Neural progenitor cell (in vitro differentiated cells): ENCODE results near the gene VWA5B1. TPM values are rescaled to one million over a fixed set of nuclear protein-coding genes. Genes with fewer than 3 reads are reported as not detected.

Source experiments
- DNase-seq: peaks from one replicate; pipeline ENCODE4 v3.0.0-alpha.2; 2016; ENCODE audit warnings: low spot score
- H2AFZ ChIP-seq: fragments of 200-600 bp; sonication (generic); replicated peaks from 2 replicates; pipeline ENCODE4 v1.6.1; 2016; ENCODE audit warnings: antibody characterized with exemption
- H3F3A ChIP-seq: fragments of 200-600 bp; sonication (generic); 2 replicates; pipeline ENCODE4 v1.6.1; 2016; ENCODE audit warnings: antibody characterized with exemption, low read depth
- H3K27ac ChIP-seq: fragments of 200-600 bp; sonication (generic); 2 replicates; pipeline ENCODE4 v1.5.1; 2016; ENCODE audit warnings: mild to moderate bottlenecking
- H3K27me3 ChIP-seq: fragments of 200-600 bp; sonication (generic); 2 replicates; pipeline ENCODE4 v1.6.1; 2016; ENCODE audit warnings: mild to moderate bottlenecking, moderate library complexity
- H3K36me3 ChIP-seq: fragments of 200-600 bp; sonication (generic); 2 replicates; pipeline ENCODE4 v1.5.1; 2016
- H3K4me1 ChIP-seq: fragments of 200-600 bp; sonication (generic); 2 replicates; pipeline ENCODE4 v1.6.1; 2016; ENCODE audit warnings: mixed run types
- H3K4me2 ChIP-seq: fragments of 200-600 bp; sonication (generic); 2 replicates; pipeline ENCODE4 v1.6.1; 2016
- H3K4me3 ChIP-seq: fragments of 200-600 bp; sonication (generic); 2 replicates; pipeline ENCODE4 v1.5.1; 2016
- H3K79me2 ChIP-seq: fragments of 200-600 bp; sonication (generic); 2 replicates; pipeline ENCODE4 v1.6.1; 2016; ENCODE audit warnings: low read depth
- H3K9ac ChIP-seq: fragments of 200-600 bp; sonication (generic); 2 replicates; pipeline ENCODE4 v1.6.1; 2016
- H3K9me3 ChIP-seq: fragments of 200-600 bp; sonication (generic); 2 replicates; pipeline ENCODE4 v1.5.1; 2016; ENCODE audit warnings: low read depth
- H4K20me1 ChIP-seq: fragments of 200-600 bp; sonication (generic); 2 replicates; pipeline ENCODE4 v1.6.1; 2016; ENCODE audit warnings: low read depth
- H3K27ac Mint-ChIP-seq: 3 replicates; pipeline ENCODE4 v1.8.0; 2021; ENCODE audit warnings: mixed read lengths
- H3K27me3 Mint-ChIP-seq: 2 replicates; pipeline ENCODE4 v1.8.0; 2022; ENCODE audit warnings: low read depth, mild to moderate bottlenecking, inconsistent platforms, moderate library complexity, mixed read lengths; ENCODE audit not compliant: insufficient read depth
- H3K36me3 Mint-ChIP-seq: 3 replicates; pipeline ENCODE4 v1.8.0; 2021; ENCODE audit warnings: mixed read lengths
- H3K4me1 Mint-ChIP-seq: 3 replicates; pipeline ENCODE4 v1.8.0; 2021; ENCODE audit warnings: mixed read lengths
- H3K4me3 Mint-ChIP-seq: 3 replicates; pipeline ENCODE4 v1.8.0; 2021; ENCODE audit warnings: mild to moderate bottlenecking, moderate library complexity, mixed read lengths
- H3K9me3 Mint-ChIP-seq: 3 replicates; pipeline ENCODE4 v1.8.0; 2020; ENCODE audit warnings: mixed read lengths
- CTCF ChIP-seq: fragments of 200-600 bp; sonication (generic); IDR thresholded peaks from 2 replicates; pipeline ENCODE4 v1.5.1; 2017; ENCODE audit warnings: antibody characterized with exemption, mild to moderate bottlenecking
- EZH2 ChIP-seq: fragments of 200-600 bp; sonication (generic); IDR thresholded peaks from 2 replicates; pipeline ENCODE4 v1.6.1; 2017; ENCODE audit warnings: antibody characterized with exemption, mild to moderate bottlenecking, moderate library complexity
- EZH2phosphoT487 ChIP-seq: fragments of 200-600 bp; sonication (generic); IDR thresholded peaks from 2 replicates; pipeline ENCODE4 v1.6.1; 2017; ENCODE audit warnings: antibody characterized with exemption
- total RNA-seq: library from RNA; depleted of rRNA; stranded (reverse); fragments of >200 nt; gene quantifications from 2 replicates; pipeline ENCODE4 v1.2.3, GENCODE V29; 2015; ENCODE audit warnings: low replicate concordance

The VWA5B1 gene
- total RNA-seq, 1 donor from 2014 or later, result not detected

- Mint-ChIP-seq H3K9me3 (peaks cover 7% of the 10 kb centered on the region), H3K27ac (no peak overlapping the region), H3K36me3 (peaks cover 2% of the 10 kb centered on the region), H3K4me3 (no peak overlapping the region), H3K4me1 (no peaks in the 10 kb centered on the region), H3K27me3 (peaks cover 10% of the 10 kb centered on the region)
- Histone ChIP-seq H3K4me2 (no peak overlapping the region), H3K4me1 (peaks cover 6% of the 10 kb centered on the region), H2AFZ (no peak overlapping the region), H3F3A (no peaks in the 10 kb centered on the region), H3K36me3 (no peaks in the 10 kb centered on the region), H3K9ac (no peak overlapping the region), H3K27me3 (no peaks in the 10 kb centered on the region), H3K27ac (no peak overlapping the region), H3K4me3 (no peak overlapping the region), H3K79me2 (no peaks in the 10 kb centered on the region), H3K9me3 (no peaks in the 10 kb centered on the region), H4K20me1 (no peaks in the 10 kb centered on the region)
- TF ChIP-seq CTCF (no peak), EZH2phosphoT487 (no peak), EZH2 (no peak)
- no peak for DNase-seq
These were observed 58.9 kb downstream of the VWA5B1 start for GRCh38 chr1:20349561-20349960.

GRCh38 chr1:20349971-20350370 is 59.3 kb downstream of the VWA5B1 start:
- no peak for TF ChIP-seq EZH2phosphoT487
- no peak for TF ChIP-seq CTCF
- no peak for TF ChIP-seq EZH2
- Histone ChIP-seq H3K36me3 (no peaks in the 10 kb centered on the region), H3K27ac (no peak overlapping the region), H3K9ac (no peak overlapping the region), H3K4me2 (no peak overlapping the region), H3F3A (no peaks in the 10 kb centered on the region), H3K9me3 (no peaks in the 10 kb centered on the region), H4K20me1 (no peaks in the 10 kb centered on the region), H3K27me3 (no peaks in the 10 kb centered on the region), H3K4me3 (no peak overlapping the region), H3K79me2 (no peaks in the 10 kb centered on the region), H3K4me1 (peaks cover 10% of the 10 kb centered on the region), H2AFZ (no peak overlapping the region)
- Mint-ChIP-seq H3K27me3 (peaks cover 7% of the 10 kb centered on the region), H3K9me3 (peaks cover 7% of the 10 kb centered on the region), H3K27ac (no peak overlapping the region), H3K36me3 (peaks cover 2% of the 10 kb centered on the region), H3K4me3 (no peak overlapping the region), H3K4me1 (no peaks in the 10 kb centered on the region)
- no peak for DNase-seq

- TF ChIP-seq EZH2phosphoT487, result no peak
- TF ChIP-seq CTCF, result no peak
- no peak for TF ChIP-seq EZH2
- no peak for DNase-seq
- H2AFZ ChIP-seq, result no peak overlapping the region
- peaks cover 7% of the 10 kb centered on the region for H3K9me3 Mint-ChIP-seq
- H3K27me3 Mint-ChIP-seq, result peaks cover 10% of the 10 kb centered on the region
- no peaks in the 10 kb centered on the region for H3K79me2 ChIP-seq
- no peak overlapping the region for H3K27ac Mint-ChIP-seq
- no peak overlapping the region for H3K4me3 Mint-ChIP-seq
- H3K4me3 ChIP-seq, result no peak overlapping the region
- H3K4me1 ChIP-seq, result peaks cover 11% of the 10 kb centered on the region
- no peaks in the 10 kb centered on the region for H3K4me1 Mint-ChIP-seq
- H3K9me3 ChIP-seq, result no peaks in the 10 kb centered on the region
- H3K36me3 ChIP-seq, result no peaks in the 10 kb centered on the region
- no peak overlapping the region for H3K27ac ChIP-seq
- no peaks in the 10 kb centered on the region for H3F3A ChIP-seq
- H3K9ac ChIP-seq, result no peak overlapping the region
- H3K27me3 ChIP-seq, result no peaks in the 10 kb centered on the region
- no peak overlapping the region for H3K4me2 ChIP-seq
- no peaks in the 10 kb centered on the region for H4K20me1 ChIP-seq
- peaks cover 2% of the 10 kb centered on the region for H3K36me3 Mint-ChIP-seq
These were observed 59.7 kb downstream of the VWA5B1 start for GRCh38 chr1:20350421-20350820.
